CD4-positive, alpha-beta memory T cell (primary cell): Measurements from ENCODE around the gene SHROOM2. TPM values are rescaled to one million over a fixed set of nuclear protein-coding genes. Genes with fewer than 3 reads are reported as not detected.

Experiments
- CTCF ChIA-PET: fragments of 350-600 bp; sonication (Branson Sonifier 250); formaldehyde crosslinking; loops from one replicate; lab custom pipeline; 2021; ENCODE audit warnings: inconsistent platforms; ENCODE audit not compliant: partially characterized antibody; lab: Charles Lee
- POLR2A ChIA-PET: fragments of 350-600 bp; sonication (Branson Sonifier 250); formaldehyde crosslinking; loops from one replicate; lab custom pipeline; 2021; ENCODE audit not compliant: partially characterized antibody; lab: Charles Lee
- DNase-seq, 5 donors: peaks; one replicate each; pipeline versions ENCODE4 v3.0.0 to v3.0.0-alpha.2; 2020 to 2022; ENCODE audit warnings: mixed read lengths in 1 of 5
- H3K27ac ChIP-seq: one replicate; pipeline ENCODE4 v1.7.0; 2013; ENCODE audit warnings: low read depth, low read length
- H3K27me3 ChIP-seq: 2 replicates; pipeline ENCODE4 v1.7.0; 2013; ENCODE audit warnings: mild to moderate bottlenecking, low read length, moderate library complexity; ENCODE audit not compliant: insufficient read depth
- H3K36me3 ChIP-seq: 2 replicates; pipeline ENCODE4 v1.7.0; 2013; ENCODE audit warnings: mild to moderate bottlenecking, low read length, moderate library complexity; ENCODE audit not compliant: insufficient read depth
- H3K4me1 ChIP-seq: 2 replicates; pipeline ENCODE4 v1.7.0; 2013; ENCODE audit warnings: mild to moderate bottlenecking, low read length, moderate library complexity; ENCODE audit not compliant: insufficient read depth
- H3K4me3 ChIP-seq, 2 donors: one replicate each; pipeline ENCODE4 v1.7.0; 2013; ENCODE audit warnings: low read length in 2 of 2, mild to moderate bottlenecking in 1 of 2
- H3K9me3 ChIP-seq, 2 donors: one replicate each; pipeline ENCODE4 v1.7.0; 2013; ENCODE audit warnings: low read length in 2 of 2, control low read depth in 1 of 2; ENCODE audit not compliant: control insufficient read depth in 1 of 2
- H3K27ac Mint-ChIP-seq, 7 donors: one replicate each; pipeline ENCODE4 v1.8.0; 2020 to 2021; ENCODE audit warnings: mixed read lengths in 7 of 7, mild to moderate bottlenecking in 6 of 7, inconsistent platforms in 3 of 7, moderate library complexity in 3 of 7
- H3K27me3 Mint-ChIP-seq, 2 donors: one replicate each; pipeline ENCODE4 v1.8.0; 2020 to 2021; ENCODE audit warnings: mixed read lengths in 2 of 2
- H3K36me3 Mint-ChIP-seq, 2 donors: one replicate each; pipeline ENCODE4 v1.8.0; 2020 to 2021; ENCODE audit warnings: mixed read lengths in 2 of 2, inconsistent platforms in 1 of 2, mild to moderate bottlenecking in 1 of 2
- H3K4me1 Mint-ChIP-seq, 4 donors: one replicate each; pipeline ENCODE4 v1.8.0; 2020 to 2021; ENCODE audit warnings: mixed read lengths in 4 of 4, mild to moderate bottlenecking in 1 of 4
- H3K4me3 Mint-ChIP-seq, 8 donors: one replicate each; pipeline ENCODE4 v1.8.0; 2020 to 2021; ENCODE audit warnings: mixed read lengths in 8 of 8, mild to moderate bottlenecking in 7 of 8, moderate library complexity in 6 of 8, inconsistent platforms in 3 of 8
- H3K9me3 Mint-ChIP-seq, 8 donors: one replicate each; pipeline ENCODE4 v1.8.0; 2020 to 2021; ENCODE audit warnings: mixed read lengths in 8 of 8, mild to moderate bottlenecking in 5 of 8, inconsistent platforms in 3 of 8, moderate library complexity in 1 of 8
- intact Hi-C: fragments of 100-400 bp; cut with micrococcal nuclease; formaldehyde crosslinking; loops from one replicate; pipeline ENCODE4 v1.15.1; 2023
- polyA plus RNA-seq, 2 donors: library from polyadenylated mRNA; unstranded; fragments of 300-500 nt; fragmentation: Illumina TruSeq; gene quantifications; one replicate each; pipeline ENCODE4 v1.2.3, GENCODE V29; 2021
- total RNA-seq, 2 experiments: library from RNA; stranded (reverse); gene quantifications; one replicate each; pipeline ENCODE4 v1.2.3, GENCODE V29; 2021

SHROOM2 gene
- total and polyA plus RNA-seq, 4 experiments from 2014 or later: not detected

- intact Hi-C loops: no loop called here
- Histone ChIP-seq H3K4me1 (no peaks in the 10 kb centered on the region), H3K9me3 (no peaks in the 10 kb centered on the region), H3K36me3 (no peaks in the 10 kb centered on the region), H3K27ac (no peak overlapping the region), H3K27me3 (no peaks in the 10 kb centered on the region), H3K4me3 (no peak overlapping the region)
- Mint-ChIP-seq H3K4me1 (peaks cover 0 to 1% (median under 1%) of the 10 kb centered on the region in 4 donors), H3K4me3 (no peak overlapping the region), H3K27ac (no peak overlapping the region), H3K36me3 (no peaks in the 10 kb centered on the region), H3K9me3 (peaks cover 0 to 8% (median 0%) of the 10 kb centered on the region in 8 donors), H3K27me3 (peaks cover 2 to 6% of the 10 kb centered on the region in 2 donors)
- POLR2A ChIA-PET: no interaction called here
- no peak for DNase-seq
- CTCF ChIA-PET: no interaction called here
Observed at GRCh38 chrX:9958183-9958582, 172.0 kb downstream of the SHROOM2 start.

DNA sequence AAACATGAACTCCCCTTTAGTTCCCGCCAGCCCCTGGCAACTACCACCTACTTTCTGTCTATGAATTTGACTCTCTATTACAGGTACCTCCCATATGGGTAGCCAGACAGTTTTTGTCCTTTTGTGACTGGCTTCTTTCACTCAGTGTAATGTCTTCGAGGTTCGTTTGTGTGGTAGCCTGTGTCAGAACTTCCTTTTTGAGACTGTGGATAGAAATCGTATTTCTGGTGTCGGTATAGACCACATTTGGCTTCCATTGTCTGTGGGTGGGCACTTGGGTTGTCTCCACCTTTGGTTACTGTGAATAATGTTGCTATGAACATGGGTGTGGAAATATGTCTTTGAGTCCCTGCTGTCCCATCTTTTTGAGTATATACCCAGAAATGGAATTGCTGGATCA is 175.5 kb downstream of the SHROOM2 start:
- H3K4me3 Mint-ChIP-seq: no peak overlapping the region
- no peaks in the 10 kb centered on the region for H3K36me3 Mint-ChIP-seq
- H3K27me3 ChIP-seq: no peaks in the 10 kb centered on the region
- H3K4me3 ChIP-seq: no peak overlapping the region
- H3K27ac Mint-ChIP-seq: no peak overlapping the region
- H3K9me3 Mint-ChIP-seq: no peaks in the 10 kb centered on the region
- H3K4me1 Mint-ChIP-seq: peaks cover 0 to 1% (median under 1%) of the 10 kb centered on the region in 4 donors
- CTCF ChIA-PET: no interaction called here
- H3K9me3 ChIP-seq: no peaks in the 10 kb centered on the region
- no peaks in the 10 kb centered on the region for H3K4me1 ChIP-seq
- H3K36me3 ChIP-seq: no peaks in the 10 kb centered on the region
- no peak for DNase-seq
- POLR2A ChIA-PET: no interaction called here
- peaks cover 4 to 9% of the 10 kb centered on the region in 2 donors for H3K27me3 Mint-ChIP-seq
- no peak overlapping the region for H3K27ac ChIP-seq
- intact Hi-C loops: no loop called here

DNA sequence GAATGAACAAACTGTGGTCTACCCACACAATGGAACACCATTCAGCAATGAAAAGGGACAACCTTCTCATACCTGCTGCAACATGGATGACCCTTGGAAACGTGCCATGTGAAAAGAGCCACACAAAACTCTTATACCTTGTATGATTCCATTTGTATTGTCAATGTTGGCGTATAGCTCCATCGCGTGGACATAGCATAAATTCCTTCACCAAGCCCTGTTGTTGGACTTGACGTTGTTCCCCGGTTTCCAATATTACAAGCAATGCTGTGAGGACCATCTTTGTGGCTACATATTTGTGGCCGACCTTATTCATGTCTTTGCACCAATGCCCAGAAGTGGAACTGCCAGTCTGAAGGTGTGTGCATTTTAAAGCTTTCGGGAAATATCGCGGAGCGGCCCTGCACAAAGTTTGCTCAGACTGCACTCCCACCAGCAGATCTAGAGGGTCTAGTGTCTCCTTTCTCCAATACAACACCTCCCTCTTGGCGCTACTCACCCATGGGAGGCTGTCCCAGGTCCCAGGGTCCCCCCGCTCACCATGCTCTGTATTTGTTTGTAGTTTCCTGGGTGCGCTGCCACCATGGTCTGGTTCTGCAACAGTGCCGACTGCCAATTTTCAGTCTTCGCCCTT is 180.7 kb downstream of the SHROOM2 start, which contains the start of gene CLDN34:
Gene CLDN34, plus strand, starts transcription at position 584 of the 634 bp plus-strand sequence. Its CDS starts 0 bp downstream, at position 584.
- H3K9me3 ChIP-seq: no peaks in the 10 kb centered on the region
- peaks cover 2 to 3% of the 10 kb centered on the region in 2 donors for H3K27me3 Mint-ChIP-seq
- no peaks in the 10 kb centered on the region for H3K4me1 ChIP-seq
- peak within 1 kb of the TSS in 1 of 7 donors; percentile 53 for H3K27ac Mint-ChIP-seq
- no peaks in the 10 kb centered on the region for H3K36me3 ChIP-seq
- no peak for DNase-seq
- H3K36me3 Mint-ChIP-seq: no peaks in the 10 kb centered on the region
- H3K9me3 Mint-ChIP-seq: no peaks in the 10 kb centered on the region
- POLR2A ChIA-PET: no interaction called here
- CTCF ChIA-PET: no interaction called here
- H3K4me1 Mint-ChIP-seq: no peaks in the 10 kb centered on the region
- no peak within 1 kb of the TSS for H3K27ac ChIP-seq
- no peaks in the 10 kb centered on the region for H3K27me3 ChIP-seq
- H3K4me3 ChIP-seq: no peak within 1 kb of the TSS
- intact Hi-C loops: no loop called here
- H3K4me3 Mint-ChIP-seq: no peak within 1 kb of the TSS

GRCh38 chrX:9977635-9978034 is 191.4 kb downstream of the SHROOM2 start:
- no peaks in the 10 kb centered on the region for H3K36me3 ChIP-seq
- POLR2A ChIA-PET: no interaction called here
- no peak for DNase-seq
- no peak overlapping the region for H3K27ac ChIP-seq
- H3K4me3 ChIP-seq: no peak overlapping the region
- H3K4me3 Mint-ChIP-seq: no peak overlapping the region
- H3K4me1 ChIP-seq: no peaks in the 10 kb centered on the region
- intact Hi-C loops: no loop called here
- no peak overlapping the region for H3K27ac Mint-ChIP-seq
- peaks cover 0 to 2% of the 10 kb centered on the region in 2 donors for H3K27me3 Mint-ChIP-seq
- no peaks in the 10 kb centered on the region for H3K36me3 Mint-ChIP-seq
- H3K4me1 Mint-ChIP-seq: no peaks in the 10 kb centered on the region
- peaks cover 0 to 2% (median 0%) of the 10 kb centered on the region in 8 donors for H3K9me3 Mint-ChIP-seq
- no peaks in the 10 kb centered on the region for H3K9me3 ChIP-seq
- no peaks in the 10 kb centered on the region for H3K27me3 ChIP-seq
- CTCF ChIA-PET: no interaction called here

DNA sequence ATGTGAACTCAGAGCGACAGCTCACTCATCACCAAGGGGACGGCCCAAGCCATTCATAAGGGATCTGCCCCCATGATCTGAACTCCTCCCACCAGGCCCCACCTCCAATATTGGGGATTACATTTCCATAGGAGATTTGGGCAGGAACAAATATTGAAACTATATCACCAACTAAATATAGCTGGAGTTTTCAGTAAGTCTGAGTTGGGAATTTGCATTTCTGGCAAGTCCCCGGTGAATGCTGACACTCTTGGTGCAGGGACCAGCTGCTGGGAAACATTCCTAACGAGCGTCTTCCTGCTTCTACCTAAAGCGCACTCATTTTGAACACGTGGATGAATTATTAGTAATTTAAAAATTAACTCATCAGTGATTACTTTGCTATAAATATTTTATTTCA is 194.2 kb downstream of the SHROOM2 start:
- no peak for DNase-seq
- ChIA-PET CTCF (no interaction called here), POLR2A (no interaction called here)
- no peak overlapping the region for H3K4me3 Mint-ChIP-seq
- no peaks in the 10 kb centered on the region for H3K4me1 Mint-ChIP-seq
- intact Hi-C loops: no loop called here
- Histone ChIP-seq H3K36me3 (no peaks in the 10 kb centered on the region), H3K4me1 (no peaks in the 10 kb centered on the region), H3K9me3 (no peaks in the 10 kb centered on the region), H3K27me3 (no peaks in the 10 kb centered on the region), H3K4me3 (no peak overlapping the region), H3K27ac (no peak overlapping the region)
- H3K36me3 Mint-ChIP-seq: no peaks in the 10 kb centered on the region
- peaks cover 2 to 4% of the 10 kb centered on the region in 2 donors for H3K27me3 Mint-ChIP-seq
- peaks cover 0 to under 1% (median 0%) of the 10 kb centered on the region in 8 donors for H3K9me3 Mint-ChIP-seq
- no peak overlapping the region for H3K27ac Mint-ChIP-seq

DNA sequence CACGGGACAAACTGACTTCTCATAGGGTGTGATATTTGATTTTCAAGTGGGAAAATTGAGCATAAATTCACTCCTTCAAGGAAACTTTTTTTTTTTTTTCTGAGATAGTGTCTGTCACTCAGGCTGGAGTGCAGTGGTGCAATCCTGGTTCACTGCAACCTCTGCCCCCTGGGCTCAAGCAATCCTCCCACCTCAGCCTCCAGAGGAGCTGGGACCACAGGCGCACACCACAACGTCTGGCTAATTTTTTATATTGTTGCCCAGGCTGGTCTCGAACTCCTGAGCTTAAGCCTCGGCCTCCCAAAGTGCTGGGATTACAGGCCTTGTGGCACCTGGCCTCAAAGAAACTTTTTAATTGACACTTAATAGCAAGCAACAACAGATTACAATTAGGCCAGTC is 194.7 kb downstream of the SHROOM2 start:
- intact Hi-C loops: no loop called here
- no peak overlapping the region for H3K4me3 ChIP-seq
- H3K36me3 ChIP-seq: no peaks in the 10 kb centered on the region
- ChIA-PET POLR2A (no interaction called here), CTCF (no interaction called here)
- H3K27me3 ChIP-seq: no peaks in the 10 kb centered on the region
- Mint-ChIP-seq H3K9me3 (no peaks in the 10 kb centered on the region), H3K36me3 (no peaks in the 10 kb centered on the region), H3K27ac (no peak overlapping the region), H3K4me1 (no peaks in the 10 kb centered on the region), H3K4me3 (no peak overlapping the region), H3K27me3 (peaks cover 2 to 3% of the 10 kb centered on the region in 2 donors)
- no peaks in the 10 kb centered on the region for H3K4me1 ChIP-seq
- no peaks in the 10 kb centered on the region for H3K9me3 ChIP-seq
- DNase-seq: no peak
- H3K27ac ChIP-seq: no peak overlapping the region

DNA sequence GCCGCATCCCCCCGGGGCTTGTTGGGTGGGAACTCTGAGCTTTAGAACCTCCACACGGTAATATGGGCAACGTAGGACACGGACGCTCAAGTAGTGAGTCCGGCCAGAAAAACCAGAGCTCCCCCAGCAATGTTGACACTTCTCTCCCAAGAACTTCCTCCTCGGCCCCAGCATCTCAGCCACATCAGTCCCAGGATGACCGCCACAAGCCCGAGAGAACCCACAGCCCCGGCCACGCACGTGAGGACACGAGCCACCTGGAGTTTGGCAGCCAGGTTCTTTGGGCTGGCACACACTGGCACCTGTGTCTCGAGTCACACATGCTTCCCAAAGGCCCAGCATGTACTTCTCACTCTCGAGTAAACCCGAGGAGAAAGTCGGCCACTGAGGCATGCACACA is 197.2 kb downstream of the SHROOM2 start:
- no peaks in the 10 kb centered on the region for H3K36me3 Mint-ChIP-seq
- intact Hi-C loops: no loop called here
- CTCF ChIA-PET: interaction anchor here (0.7 to 1.1 kb wide), 3 partner anchors 38 to 137 kb away, joined by 3 read pairs; no protein-coding TSS in a partner anchor

More for the DNA sequence above, 197.2 kb downstream of the SHROOM2 start:
- Histone ChIP-seq H3K9me3 (no peaks in the 10 kb centered on the region), H3K27me3 (no peaks in the 10 kb centered on the region), H3K4me3 (no peak overlapping the region), H3K27ac (no peak overlapping the region), H3K4me1 (no peaks in the 10 kb centered on the region), H3K36me3 (no peaks in the 10 kb centered on the region)
- Mint-ChIP-seq H3K27me3 (peaks cover 2% of the 10 kb centered on the region in 2 donors), H3K4me3 (no peak overlapping the region), H3K27ac (no peak overlapping the region), H3K9me3 (no peaks in the 10 kb centered on the region), H3K4me1 (no peaks in the 10 kb centered on the region)
- POLR2A ChIA-PET: no interaction called here
- DNase-seq: no peak
